ENCODE data around the gene OR4L1.
"Not testable (repeated sequence)": the region's sequence is repeated elsewhere in the genome, so short reads cannot be mapped to it uniquely, and the experiment has no call there.

OR4L1 gene, protein sequence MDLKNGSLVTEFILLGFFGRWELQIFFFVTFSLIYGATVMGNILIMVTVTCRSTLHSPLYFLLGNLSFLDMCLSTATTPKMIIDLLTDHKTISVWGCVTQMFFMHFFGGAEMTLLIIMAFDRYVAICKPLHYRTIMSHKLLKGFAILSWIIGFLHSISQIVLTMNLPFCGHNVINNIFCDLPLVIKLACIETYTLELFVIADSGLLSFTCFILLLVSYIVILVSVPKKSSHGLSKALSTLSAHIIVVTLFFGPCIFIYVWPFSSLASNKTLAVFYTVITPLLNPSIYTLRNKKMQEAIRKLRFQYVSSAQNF

DNA sequence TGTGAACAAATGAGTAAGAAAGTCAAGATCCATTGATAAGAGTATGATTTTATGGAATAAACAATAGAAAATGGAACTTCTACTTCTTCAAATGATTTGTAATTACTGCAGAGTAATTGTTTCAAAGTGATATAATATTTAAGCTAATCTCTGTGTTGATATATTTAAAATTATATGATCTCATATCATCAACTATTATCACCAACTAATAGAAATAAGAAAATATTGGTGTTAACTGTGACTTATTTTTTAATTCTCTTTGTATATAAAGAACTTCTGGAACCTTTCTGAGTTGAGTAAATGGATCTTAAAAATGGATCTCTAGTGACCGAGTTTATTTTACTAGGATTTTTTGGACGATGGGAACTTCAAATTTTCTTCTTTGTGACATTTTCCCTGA, at the start of gene OR4L1:
OR4L1 (plus strand) TSS at position 301 of the 400 bp plus-strand sequence; CDS start at position 301, 0 bp downstream.
- no peak for DNase-seq

DNA sequence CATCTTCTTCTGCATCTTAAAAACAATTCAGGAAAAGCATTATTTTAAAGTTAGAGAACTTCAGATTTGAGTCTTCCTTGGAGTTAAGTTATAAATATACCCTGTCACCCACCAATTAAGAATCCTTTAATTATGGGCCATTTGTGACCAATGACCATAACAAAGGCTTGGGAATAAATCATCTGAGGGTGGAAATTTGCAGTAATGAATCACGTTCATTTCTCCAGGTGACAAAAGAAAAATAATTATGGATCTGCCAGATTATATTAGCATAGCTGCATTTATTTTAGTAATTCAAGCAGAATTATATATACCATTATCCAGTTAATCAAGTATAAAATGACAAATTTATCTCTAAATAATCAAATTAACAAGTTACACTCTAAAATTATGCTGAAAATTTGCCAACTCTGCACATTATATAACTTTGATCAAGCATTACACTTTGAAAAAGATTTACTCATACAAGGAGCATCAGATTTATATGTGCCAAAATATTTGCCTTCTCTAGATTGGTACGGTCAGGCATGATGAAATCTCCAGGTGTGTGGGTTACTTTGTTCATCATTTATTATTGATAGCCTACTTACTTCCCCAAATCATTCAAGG, 40.5 kb upstream of the OR4L1 start, which contains the start of gene OR4K14:
OR4K14 (minus strand) TSS at position 51 of the 609 bp plus-strand sequence. CDS start 4,114 bp downstream, outside the sequence.
- no peak for DNase-seq

DNA sequence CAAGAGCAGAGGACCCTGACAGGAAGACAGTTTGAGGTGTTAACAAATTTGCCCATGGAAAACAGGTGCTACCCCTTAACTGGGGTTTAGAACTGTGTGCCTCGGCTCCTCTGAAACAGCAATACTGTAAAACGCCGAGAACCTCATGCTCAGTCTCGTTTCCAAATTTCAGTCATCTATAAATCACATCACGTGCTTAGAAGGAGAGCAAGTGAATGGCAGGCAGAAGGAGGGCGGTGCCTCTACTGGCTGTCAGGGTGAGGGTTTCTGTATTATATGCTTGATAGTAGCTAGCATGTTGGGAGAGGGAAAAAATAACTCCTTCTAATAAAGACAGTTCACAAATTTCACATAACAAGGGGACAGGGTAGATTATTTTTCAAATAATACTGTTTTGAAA, 28.8 kb upstream of the OR4L1 start:
- DNase-seq: no peak

DNA sequence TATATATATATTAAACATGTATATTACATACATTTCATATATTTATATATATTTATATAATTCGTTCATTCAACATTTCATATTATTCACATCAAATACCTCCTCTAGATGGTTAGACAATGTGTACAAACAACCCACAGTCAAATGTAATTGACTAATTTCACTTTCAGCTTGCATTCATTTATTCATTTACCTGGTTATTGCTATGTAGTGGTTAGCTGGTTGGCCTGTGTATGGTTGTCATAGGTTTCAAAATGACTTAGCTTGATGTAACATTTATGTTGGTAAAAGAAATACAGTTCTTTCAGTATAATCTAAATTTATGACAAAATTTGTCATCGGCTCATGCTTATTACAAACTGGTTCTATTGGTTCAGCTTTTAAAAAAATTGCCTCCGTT, 24.4 kb upstream of the OR4L1 start:
- no peak for DNase-seq

DNA sequence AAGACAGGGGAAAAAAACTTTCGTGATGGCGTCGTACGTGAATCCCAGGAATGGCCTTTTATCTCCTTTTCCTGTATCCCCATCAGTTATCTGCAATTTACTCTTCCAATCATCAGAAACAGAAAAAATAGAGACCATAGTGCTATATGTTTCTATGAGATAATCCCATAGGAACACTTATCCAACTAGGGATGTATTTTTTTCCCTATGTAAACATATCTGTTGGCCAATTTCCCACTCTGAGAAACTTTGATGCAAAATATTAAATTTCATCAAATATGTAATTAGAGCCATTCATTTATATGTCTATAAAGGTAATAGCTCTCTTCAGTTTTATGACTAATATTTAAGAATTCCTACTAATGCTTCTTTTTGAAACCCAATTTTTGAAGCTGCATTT, 23.9 kb upstream of the OR4L1 start, which contains the start of gene OR4K13:
OR4K13 (minus strand) TSS at position 101 of the 400 bp plus-strand sequence. CDS start 1,280 bp downstream, outside the sequence.
- no peak for DNase-seq

DNA sequence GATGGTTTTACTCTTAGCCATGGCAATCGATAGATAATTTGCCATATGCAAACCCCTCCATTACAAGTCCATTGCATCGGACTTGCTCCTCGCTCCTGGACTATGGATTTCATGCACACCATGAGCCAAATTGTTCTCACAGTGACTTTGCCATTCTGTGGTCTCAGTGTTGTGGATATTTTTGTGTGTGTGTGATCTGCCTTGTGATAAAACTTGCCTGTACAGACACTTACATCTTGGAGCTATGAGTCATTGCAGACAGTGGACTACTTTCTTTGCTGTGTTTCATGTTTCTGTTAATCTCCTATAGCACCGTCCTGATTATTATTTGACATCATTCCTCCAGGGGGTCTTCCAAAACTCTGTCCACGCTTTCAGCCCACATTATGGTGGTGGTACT, 15.6 kb upstream of the OR4L1 start:
- no peak for DNase-seq

DNA sequence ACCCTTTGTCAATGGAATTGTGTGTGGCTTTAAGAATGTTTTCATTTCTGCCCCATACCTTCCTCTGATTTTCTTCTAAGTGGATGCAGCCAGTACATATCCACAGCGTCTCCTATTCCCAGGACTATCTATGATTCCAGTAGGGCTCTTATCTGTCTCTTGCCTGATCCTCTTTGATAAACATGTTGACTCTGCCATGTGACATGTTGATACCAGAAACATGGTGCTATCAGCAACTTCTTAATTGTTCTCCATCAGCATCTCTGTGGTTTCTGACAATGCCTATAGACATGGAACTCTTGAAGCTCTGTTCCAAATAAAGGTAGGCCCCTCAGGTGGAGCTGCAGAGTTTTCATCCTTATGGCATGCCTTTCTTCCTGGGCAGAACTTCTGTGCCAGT, 11.6 kb upstream of the OR4L1 start:
- DNase-seq: no peak

DNA sequence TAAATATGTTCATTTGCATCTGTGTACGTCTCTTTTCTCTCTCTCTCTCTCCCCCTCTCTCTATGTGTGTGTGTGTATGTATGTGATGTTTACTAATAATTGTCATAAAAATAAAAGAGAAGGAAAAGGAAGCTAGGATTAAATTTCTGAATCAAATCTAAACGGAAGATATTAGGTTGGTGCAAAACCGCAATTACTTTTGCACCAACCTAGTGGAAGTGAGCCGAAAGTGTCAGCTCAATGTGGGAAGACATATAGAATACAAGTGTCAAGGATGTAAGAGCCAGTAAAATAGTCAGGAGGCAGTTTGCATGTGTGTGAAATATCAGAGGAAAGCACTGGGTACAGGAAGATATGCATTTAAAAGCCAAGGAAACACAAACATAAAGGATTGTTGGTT, 32.2 kb downstream of the OR4L1 start:
- DNase-seq: no peak

DNA sequence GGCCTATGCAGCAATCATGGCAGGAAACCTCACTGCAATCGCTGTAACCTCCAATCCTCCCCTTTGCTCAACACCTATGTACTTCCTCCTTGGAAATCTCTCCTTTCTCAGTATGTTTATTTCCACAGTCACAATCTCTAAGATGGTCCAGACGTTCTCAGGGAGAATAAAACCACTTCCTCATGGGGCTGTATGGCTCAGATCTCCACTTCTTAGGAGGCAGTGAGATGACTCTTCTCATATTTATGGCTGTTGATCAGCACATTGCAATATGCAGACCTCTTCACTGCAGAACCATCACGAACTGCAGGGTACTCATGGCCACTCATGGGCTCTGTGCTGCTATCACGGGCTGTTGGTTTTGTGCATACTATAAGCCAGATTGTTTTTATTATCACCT, 33.6 kb downstream of the OR4L1 start:
- no peak for DNase-seq

DNA sequence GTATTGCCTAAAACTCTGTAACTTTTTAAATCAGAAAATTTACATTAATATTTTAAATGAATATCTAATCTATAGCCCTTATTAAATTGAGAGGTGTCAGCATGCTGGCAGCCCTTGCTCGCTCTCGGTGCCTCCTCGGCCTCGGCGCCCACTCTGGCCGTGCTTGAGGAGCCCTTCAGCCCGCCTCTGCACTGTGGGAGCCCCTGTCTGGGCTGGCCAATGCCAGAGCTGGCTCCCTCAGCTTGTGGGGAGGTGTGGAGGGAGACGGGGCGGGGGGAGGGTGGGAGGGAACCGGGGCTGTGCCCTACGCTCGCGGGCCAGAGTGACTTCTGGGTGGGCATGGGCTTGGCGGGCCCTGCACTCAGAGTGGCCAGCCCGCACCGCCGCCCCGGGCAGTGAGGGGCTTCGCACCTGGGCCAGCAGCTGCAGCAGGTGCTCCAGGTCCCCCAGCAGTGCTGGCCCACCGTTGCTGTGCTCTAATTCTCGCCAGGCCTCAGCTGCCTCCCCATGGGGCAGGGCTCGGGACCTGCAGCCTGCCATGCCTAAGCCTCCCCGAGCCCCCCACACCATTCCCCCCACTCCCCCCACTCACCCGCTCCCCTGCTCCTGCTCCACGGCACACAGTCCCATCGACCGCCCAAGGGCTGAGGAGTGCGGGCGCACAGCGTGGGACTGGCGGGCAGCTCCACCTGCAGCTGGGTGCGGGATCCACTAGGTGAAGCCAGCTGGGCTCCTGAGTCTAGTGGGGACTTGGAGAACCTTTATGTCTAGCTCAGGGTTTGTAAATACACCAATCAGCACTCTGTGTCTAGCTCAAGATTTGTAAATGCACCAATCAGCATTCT, 39.3 kb downstream of the OR4L1 start:
- not testable (repeated sequence) for DNase-seq

DNA sequence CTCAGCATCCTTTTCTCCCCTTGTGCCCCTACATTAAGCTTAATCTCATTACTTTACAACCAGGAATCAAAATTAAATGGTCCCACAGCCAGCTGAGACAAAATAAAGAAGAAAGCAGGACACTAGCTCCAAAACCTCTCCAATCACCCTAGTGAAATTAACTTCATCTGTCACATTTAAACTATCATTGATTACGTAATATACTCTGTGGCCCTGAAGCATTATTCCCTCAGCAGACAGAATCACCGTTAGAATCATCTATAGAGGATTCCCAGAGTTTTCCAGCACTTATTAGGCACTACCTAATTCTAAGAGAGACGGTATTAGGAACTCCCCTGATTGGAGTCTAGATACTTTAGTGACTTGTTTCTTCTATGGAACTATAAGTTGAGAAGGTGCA, 50.6 kb downstream of the OR4L1 start, which contains the start of gene OR4K17:
OR4K17 (plus strand) TSS at position 302 of the 400 bp plus-strand sequence. CDS start 6,761 bp downstream, outside the sequence.
- no peak for DNase-seq
